Neural crest cell (in vitro differentiated cells): ENCODE data around the gene HSD17B12. TPM values are rescaled to one million over a fixed set of nuclear protein-coding genes. Genes with fewer than 3 reads are reported as not detected.
A peak's percentile ranks its signal among the peaks of the same experiment; 100 is the strongest.

Source experiments
- DNase-seq: peaks from one replicate; pipeline ENCODE4 v3.0.0; 2021; ENCODE audit warnings: low read depth, mixed read lengths, low spot score
- H3K27ac Mint-ChIP-seq: one replicate; pipeline ENCODE4 v1.8.0; 2021; ENCODE audit warnings: mild to moderate bottlenecking, mixed read lengths; ENCODE audit not compliant: unreplicated experiment
- H3K27me3 Mint-ChIP-seq: 2 replicates; pipeline ENCODE4 v1.8.0; 2021; ENCODE audit warnings: low read depth, mild to moderate bottlenecking, mixed read lengths
- H3K36me3 Mint-ChIP-seq: 2 replicates; pipeline ENCODE4 v1.8.0; 2021; ENCODE audit warnings: low read depth, mild to moderate bottlenecking, mixed read lengths
- H3K4me1 Mint-ChIP-seq: 2 replicates; pipeline ENCODE4 v1.8.0; 2021; ENCODE audit warnings: mixed read lengths
- H3K4me3 Mint-ChIP-seq: one replicate; pipeline ENCODE4 v1.8.0; 2021; ENCODE audit warnings: mild to moderate bottlenecking, mixed read lengths
- H3K9me3 Mint-ChIP-seq: 2 replicates; pipeline ENCODE4 v1.8.0; 2021; ENCODE audit warnings: mixed read lengths
- total RNA-seq: library from RNA; stranded (reverse); gene quantifications from 2 replicates; pipeline ENCODE4 v1.2.1, GENCODE V29; 2021
- TF ChIP-seq, protein P1 (sequence below): fragments of 200-600 bp; sonication (generic); conservative IDR thresholded peaks from 2 replicates; pipeline ENCODE4 v1.5.0; 2021; ENCODE audit warnings: antibody characterized with exemption, mild to moderate bottlenecking

Gene HSD17B12
- total RNA-seq, 1 donor from 2014 or later, result 116 TPM

DNA sequence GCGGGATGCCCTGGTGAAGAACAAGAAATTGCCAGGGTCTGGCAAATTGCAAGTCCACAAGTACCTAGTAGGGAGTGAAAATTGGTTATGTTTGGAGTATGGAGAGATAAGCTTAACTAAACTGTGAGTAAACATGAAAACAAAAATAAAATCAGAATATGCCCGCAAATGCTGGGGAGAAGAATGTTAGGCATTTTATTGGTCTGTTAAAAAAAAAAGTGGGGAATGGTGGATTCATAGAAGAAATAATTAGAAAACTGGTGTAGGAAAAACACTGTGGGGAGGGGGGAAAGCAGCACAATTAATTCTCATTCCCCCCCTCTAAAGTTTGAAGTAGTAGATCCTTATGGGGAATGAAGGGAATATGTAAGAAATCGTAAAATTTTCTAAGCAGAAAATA, 40.6 kb upstream of the HSD17B12 start:
- Mint-ChIP-seq H3K4me1 (peaks cover 12% of the 10 kb centered on the region), H3K4me3 (peak overlapping the region; percentile 42), H3K27ac (no peak overlapping the region), H3K36me3 (no peaks in the 10 kb centered on the region), H3K9me3 (no peaks in the 10 kb centered on the region), H3K27me3 (peaks cover 59% of the 10 kb centered on the region)
- no peak for DNase-seq
- TF ChIP-seq, protein P1, sequence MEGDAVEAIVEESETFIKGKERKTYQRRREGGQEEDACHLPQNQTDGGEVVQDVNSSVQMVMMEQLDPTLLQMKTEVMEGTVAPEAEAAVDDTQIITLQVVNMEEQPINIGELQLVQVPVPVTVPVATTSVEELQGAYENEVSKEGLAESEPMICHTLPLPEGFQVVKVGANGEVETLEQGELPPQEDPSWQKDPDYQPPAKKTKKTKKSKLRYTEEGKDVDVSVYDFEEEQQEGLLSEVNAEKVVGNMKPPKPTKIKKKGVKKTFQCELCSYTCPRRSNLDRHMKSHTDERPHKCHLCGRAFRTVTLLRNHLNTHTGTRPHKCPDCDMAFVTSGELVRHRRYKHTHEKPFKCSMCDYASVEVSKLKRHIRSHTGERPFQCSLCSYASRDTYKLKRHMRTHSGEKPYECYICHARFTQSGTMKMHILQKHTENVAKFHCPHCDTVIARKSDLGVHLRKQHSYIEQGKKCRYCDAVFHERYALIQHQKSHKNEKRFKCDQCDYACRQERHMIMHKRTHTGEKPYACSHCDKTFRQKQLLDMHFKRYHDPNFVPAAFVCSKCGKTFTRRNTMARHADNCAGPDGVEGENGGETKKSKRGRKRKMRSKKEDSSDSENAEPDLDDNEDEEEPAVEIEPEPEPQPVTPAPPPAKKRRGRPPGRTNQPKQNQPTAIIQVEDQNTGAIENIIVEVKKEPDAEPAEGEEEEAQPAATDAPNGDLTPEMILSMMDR, result no peak

DNA sequence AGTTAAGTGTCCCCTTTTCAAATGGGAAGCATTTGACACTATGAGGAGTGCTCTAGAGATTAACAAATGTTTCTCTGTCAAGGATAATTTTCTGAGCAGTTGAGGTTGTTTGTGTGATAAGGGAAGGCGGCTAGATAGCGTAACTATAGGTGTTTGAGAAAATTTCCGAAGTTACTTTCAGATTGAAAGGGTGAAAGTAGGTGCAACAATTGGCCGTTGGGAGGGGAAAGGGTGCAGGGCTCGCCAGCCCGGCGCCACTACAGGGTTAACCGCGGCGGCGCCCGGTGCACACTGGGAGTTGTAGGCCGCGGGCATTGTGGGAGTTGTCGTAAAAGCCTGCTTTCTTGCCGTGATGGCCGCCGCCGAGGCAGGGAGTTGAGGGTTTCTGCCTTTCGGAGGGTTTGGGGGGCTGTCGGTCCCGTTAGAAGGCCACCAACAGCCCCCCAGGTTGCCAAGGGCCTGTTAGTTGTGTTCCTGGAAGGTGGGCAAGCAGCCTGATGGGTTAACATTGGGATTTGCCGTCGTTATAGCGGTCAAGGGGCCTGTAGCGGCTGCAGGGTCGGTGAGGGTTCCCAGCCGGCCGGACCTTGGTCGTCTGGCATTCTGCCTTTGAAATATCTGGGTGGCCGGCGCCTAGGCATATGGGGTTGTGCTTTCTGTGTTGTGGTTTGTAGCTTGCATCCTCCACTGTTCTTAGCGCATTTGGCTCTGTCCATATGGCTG, 36.5 kb upstream of the HSD17B12 start:
- Mint-ChIP-seq H3K4me3 (peak overlapping the region; percentile 83), H3K9me3 (no peaks in the 10 kb centered on the region), H3K27me3 (peaks cover 24% of the 10 kb centered on the region), H3K27ac (peak overlapping the region; percentile 99), H3K4me1 (peaks cover 24% of the 10 kb centered on the region), H3K36me3 (no peaks in the 10 kb centered on the region)
- TF ChIP-seq, protein P1, result no peak
- peak; percentile 77 for DNase-seq

DNA sequence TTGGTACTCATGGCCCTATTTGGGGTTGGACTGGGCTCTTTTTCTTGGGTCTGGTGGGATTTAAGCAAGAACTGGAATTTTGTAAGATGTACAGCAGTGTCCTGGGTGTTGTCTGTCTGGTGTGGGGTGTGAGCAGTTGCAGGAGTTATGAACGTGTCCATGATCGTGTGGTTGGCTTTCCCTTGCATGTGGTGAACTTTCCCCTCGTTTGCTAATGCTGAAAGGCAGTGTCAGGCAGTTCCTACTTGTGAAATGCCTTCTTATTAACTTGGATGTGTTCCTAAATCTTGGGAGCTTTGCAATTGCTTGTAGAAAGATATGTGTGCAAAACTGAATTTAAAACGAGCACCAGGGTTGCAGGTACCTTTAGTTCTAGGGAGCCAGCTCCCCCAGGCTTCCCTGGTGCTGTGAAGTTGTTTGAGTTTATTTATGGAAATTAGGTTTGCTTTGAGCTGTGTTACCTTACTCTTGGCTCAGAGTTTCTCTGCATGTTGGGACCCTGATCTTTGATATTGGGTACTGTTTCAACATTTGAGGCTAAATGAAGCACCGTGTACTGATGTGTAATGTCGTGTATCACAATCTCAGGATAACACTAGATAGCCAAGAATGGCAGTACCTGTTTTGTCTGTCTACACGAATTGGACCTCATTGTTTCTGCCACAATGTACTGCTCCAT, 35.8 kb upstream of the HSD17B12 start:
- Mint-ChIP-seq H3K4me1 (peaks cover 24% of the 10 kb centered on the region), H3K36me3 (peaks cover 3% of the 10 kb centered on the region), H3K27me3 (peaks cover 17% of the 10 kb centered on the region), H3K4me3 (peak overlapping the region; percentile 83), H3K9me3 (no peaks in the 10 kb centered on the region), H3K27ac (peak overlapping the region; percentile 99)
- TF ChIP-seq, protein P1, result no peak
- no peak for DNase-seq

DNA sequence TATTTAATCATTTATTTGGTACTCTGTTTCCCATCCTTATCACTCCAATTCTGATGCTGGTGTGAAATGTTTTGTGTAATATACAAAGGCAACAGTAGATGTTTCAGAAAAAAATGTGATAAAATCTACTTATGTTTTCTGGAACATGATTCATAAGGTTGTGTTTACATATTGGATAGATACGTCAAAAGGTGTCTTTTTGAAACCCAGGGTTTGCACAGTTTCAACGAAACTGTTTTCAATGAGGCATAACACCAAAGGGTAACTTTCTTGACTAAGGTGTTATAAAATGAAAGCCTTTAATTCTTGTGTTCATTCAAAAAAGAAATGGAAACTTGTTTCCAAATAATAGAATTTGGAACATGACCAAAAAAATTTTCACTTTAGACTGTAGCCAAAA, 33.8 kb upstream of the HSD17B12 start:
- Mint-ChIP-seq H3K4me1 (peaks cover 24% of the 10 kb centered on the region), H3K9me3 (no peaks in the 10 kb centered on the region), H3K4me3 (peak overlapping the region; percentile 83), H3K27me3 (peaks cover 2% of the 10 kb centered on the region), H3K36me3 (peaks cover 13% of the 10 kb centered on the region), H3K27ac (no peak overlapping the region)
- TF ChIP-seq, protein P1, result no peak
- no peak for DNase-seq

DNA sequence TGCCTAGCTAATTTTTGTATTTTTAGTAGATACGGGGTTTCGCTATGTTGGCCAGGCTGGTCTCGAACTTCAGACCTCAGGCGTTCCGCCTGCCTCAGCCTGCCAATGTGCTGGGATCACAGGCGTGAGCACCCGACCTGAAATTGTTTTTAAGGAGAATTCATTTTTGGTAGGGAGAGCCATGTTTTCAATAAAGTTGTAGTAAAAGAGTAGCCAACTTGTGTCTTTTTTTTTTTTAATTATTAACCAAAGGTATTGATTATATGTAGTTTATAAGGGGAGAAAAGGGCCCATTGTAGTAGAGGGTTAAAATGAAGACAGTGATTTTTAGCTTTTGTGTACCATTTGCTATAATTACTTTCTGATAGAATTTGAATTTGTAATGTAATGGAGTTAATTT, 31.6 kb upstream of the HSD17B12 start:
- Mint-ChIP-seq H3K36me3 (peaks cover 14% of the 10 kb centered on the region), H3K27ac (no peak overlapping the region), H3K9me3 (peaks cover 8% of the 10 kb centered on the region), H3K4me1 (peaks cover 20% of the 10 kb centered on the region), H3K4me3 (no peak overlapping the region), H3K27me3 (peaks cover 6% of the 10 kb centered on the region)
- TF ChIP-seq, protein P1, result no peak
- no peak for DNase-seq
